ENCODE measurements around the gene ARHGEF25.
"Not testable (repeated sequence)": the region's sequence is repeated elsewhere in the genome, so short reads cannot be mapped to it uniquely, and the experiment has no call there.

Gene ARHGEF25

DNA sequence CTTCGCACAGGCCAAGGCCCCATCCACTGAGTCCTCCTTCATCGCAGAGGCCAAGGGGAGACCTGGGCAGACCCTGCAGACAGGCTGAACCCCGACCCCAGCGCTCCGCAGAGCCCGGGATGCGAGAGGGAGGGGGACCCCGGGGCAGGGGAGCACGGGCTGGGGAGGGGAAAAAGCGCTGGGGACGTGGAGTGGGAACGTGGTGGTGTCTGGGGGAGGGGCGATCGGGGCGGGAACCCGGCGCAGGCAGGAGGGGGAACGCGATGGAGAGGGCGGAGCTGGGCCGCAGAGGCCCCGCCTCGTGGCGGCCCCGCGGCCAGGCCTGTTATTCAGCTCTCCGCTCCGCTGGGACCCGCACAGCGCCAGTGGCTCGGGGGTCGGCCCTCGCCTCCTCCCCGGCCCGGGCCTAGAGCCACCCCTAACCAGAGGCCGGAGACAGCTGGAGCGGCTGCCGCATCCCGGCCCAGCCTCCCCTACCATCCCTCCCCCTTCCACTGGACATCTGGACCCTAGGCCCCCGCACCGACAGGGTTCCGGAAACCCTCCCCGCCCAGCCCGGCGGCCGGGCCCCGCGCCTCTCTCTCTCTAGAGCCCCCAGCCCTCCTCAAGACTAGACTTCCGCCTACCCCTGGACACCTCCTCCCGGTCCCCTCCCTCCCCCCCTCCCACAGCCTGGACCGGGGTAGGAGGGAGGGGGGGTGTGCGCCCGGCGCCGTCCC, at the start of gene ARHGEF25:
Gene ARHGEF25 (plus strand): TSS at position 328 of the 719 bp plus-strand sequence. CDS start 460 bp downstream, outside the sequence.
- Mint-ChIP-seq H3K9me3 (no peaks in the 10 kb centered on the region), H3K4me3 (peak within 1 kb of the TSS; percentile 65 to 86), H3K27me3 (peaks cover 59% of the 10 kb centered on the region), H3K4me1 (peaks cover 21% of the 10 kb centered on the region), H3K27ac (peak within 1 kb of the TSS in 1 of 2 donors; percentile 80)
- ATAC-seq (peak; percentile 78), DNase-seq (peak; percentile 41 to 49)

DNA sequence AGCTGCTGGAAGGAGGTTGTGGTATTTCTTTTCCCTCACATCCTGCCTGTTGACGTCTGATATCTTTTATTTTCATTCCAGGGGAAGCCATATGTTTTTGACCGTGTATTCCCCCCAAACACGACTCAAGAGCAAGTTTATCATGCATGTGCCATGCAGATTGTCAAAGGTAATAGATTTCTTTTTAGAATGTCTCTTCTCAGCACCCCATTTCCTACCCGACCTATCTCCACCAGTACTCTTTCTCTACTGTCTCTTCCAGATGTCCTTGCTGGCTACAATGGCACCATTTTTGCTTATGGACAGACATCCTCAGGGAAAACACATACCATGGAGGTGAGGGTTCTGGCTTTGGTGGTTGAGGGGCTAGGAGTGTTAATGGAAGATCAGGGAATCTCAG, 47.9 kb upstream of the ARHGEF25 start:
- no peaks in the 10 kb centered on the region for H3K27me3 Mint-ChIP-seq

DNA sequence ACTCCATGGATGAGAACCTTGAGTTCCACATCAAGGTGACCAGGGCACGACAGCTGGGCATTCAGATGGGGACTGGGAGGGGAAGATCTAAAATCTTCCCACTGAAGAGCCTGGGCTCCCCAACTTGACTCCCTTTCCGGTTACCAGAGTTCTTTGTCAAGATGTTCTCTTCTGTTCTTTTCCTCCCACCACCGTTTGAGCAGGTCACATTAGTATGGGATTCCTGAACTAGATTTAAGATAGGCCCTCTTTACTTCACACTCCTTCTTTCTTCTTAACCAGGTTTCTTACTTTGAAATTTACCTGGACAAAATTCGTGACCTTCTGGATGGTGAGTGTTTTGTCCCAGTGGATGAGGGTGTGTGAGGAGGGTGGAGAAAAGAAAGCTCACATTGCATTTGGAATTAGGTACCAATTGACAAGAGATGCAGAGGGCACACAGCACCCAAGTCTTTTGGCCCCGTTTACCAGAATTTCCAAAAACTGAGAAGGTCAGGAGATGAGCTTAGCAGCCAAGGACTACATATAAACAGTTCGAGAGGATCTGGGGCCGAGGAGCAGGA, 47.0 kb upstream of the ARHGEF25 start:
- H3K4me3 Mint-ChIP-seq, result no peak overlapping the region
- H3K27ac Mint-ChIP-seq, result peak overlapping the region in 1 of 2 donors; percentile 22
- ATAC-seq, result no peak
- H3K27me3 Mint-ChIP-seq, result no peaks in the 10 kb centered on the region
- H3K9me3 Mint-ChIP-seq, result no peaks in the 10 kb centered on the region
- DNase-seq, result no peak
- H3K4me1 Mint-ChIP-seq, result no peaks in the 10 kb centered on the region

More for the DNA sequence above, 47.9 kb upstream of the ARHGEF25 start:
- Mint-ChIP-seq H3K4me3 (no peak overlapping the region), H3K4me1 (no peaks in the 10 kb centered on the region), H3K9me3 (no peaks in the 10 kb centered on the region), H3K27ac (no peak overlapping the region)
- DNase-seq, result no peak
- no peak for ATAC-seq

DNA sequence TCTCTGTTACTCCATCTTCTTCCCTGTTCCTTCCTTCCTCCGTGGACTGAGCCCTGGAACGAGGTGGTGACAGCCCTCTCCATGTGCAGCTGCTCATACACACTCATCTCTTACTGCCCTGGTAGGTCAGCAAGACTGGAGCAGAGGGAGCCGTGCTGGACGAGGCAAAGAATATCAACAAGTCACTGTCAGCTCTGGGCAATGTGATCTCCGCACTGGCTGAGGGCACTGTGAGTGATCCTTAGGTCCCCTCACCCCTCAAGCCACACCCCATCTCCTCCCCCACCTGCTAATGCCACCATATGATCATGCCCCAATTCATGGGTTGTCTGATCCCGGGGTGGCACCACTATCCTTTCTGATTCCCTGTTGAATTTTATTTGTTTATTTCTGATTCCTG, 42.4 kb upstream of the ARHGEF25 start:
- no peak for ATAC-seq
- Mint-ChIP-seq H3K4me1 (no peaks in the 10 kb centered on the region), H3K27ac (no peak overlapping the region), H3K27me3 (no peaks in the 10 kb centered on the region), H3K4me3 (no peak overlapping the region), H3K9me3 (no peaks in the 10 kb centered on the region)
- DNase-seq, result no peak

DNA sequence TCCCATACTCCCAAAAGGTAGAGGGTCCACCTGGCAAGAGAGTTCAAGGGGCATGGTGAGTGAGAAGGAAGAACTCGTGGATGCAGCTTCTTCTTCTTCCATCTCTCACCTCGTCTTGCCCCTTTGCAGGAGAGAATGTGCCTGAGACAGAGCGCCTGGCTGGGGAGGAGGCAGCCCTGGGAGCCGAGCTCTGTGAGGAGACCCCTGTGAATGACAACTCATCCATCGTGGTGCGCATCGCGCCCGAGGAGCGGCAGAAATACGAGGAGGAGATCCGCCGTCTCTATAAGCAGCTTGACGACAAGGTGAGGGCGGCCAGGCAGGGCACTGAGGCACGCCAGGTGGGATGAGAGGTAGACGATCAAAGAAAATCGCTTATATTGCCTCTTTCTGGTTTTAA, 41.4 kb upstream of the ARHGEF25 start:
- no peak overlapping the region for H3K27ac Mint-ChIP-seq
- no peaks in the 10 kb centered on the region for H3K27me3 Mint-ChIP-seq
- DNase-seq (no peak), ATAC-seq (no peak)
- H3K4me1 Mint-ChIP-seq, result no peaks in the 10 kb centered on the region
- no peak overlapping the region for H3K4me3 Mint-ChIP-seq
- H3K9me3 Mint-ChIP-seq, result no peaks in the 10 kb centered on the region

DNA sequence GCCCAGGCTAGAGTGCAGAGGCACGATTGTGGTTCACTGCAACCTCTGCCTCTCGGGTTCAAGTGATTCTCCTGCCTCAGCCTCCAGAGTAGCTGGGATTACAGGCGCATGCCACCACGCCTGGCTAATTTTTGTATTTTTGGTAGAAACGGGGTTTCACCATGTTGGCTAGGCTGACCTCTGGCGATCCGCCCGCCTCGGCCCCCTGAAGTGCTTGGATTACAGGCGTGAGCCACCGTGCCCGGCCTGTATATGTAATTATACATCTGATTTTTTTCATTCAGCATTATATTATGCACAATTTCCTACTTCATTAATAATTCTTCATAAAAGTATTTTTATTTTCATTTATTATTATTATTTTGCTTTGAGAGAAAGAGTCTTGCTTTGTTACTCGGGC, 40.8 kb upstream of the ARHGEF25 start:
- H3K4me3 Mint-ChIP-seq, ATAC-seq, H3K9me3 Mint-ChIP-seq, H3K27ac Mint-ChIP-seq, H3K4me1 Mint-ChIP-seq, H3K27me3 Mint-ChIP-seq, DNase-seq: not testable (repeated sequence)

DNA sequence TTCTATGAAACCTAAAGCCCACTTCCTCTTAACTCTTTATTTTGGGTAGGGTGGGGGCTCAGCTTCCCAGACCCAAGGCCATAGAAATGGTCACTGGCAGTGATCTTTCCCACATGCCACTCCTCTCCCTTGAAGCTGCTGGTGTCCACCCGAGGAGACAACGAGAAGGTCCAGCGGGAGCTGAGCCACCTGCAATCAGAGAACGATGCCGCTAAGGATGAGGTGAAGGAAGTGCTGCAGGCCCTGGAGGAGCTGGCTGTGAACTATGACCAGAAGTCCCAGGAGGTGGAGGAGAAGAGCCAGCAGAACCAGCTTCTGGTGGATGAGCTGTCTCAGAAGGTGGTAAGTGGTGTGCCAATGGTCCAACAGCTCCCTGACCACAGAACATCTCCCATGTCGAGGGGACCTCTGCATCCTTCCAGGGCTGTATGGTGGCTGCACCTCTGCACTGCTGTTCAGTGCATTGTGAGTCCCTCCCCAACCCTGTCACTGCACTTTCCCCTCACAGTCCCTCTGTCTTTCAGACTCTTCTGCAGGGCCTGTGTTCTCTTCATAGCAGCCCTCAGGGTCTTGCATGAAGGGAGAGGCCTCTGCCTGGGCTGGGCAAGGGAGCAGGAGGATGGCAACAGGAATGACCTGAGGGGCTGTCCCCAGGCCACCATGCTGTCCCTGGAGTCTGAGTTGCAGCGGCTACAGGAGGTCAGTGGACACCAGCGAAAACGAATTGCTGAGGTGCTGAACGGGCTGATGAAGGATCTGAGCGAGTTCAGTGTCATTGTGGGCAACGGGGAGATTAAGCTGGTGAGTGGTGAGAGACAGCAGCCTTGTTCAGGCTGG, 39.1 kb upstream of the ARHGEF25 start:
- no peaks in the 10 kb centered on the region for H3K27me3 Mint-ChIP-seq
- H3K27ac Mint-ChIP-seq, result peak overlapping the region in 1 of 2 donors; percentile 29
- no peak for ATAC-seq
- H3K9me3 Mint-ChIP-seq, result no peaks in the 10 kb centered on the region
- H3K4me1 Mint-ChIP-seq, result no peaks in the 10 kb centered on the region
- DNase-seq, result no peak
- H3K4me3 Mint-ChIP-seq, result no peak overlapping the region

DNA sequence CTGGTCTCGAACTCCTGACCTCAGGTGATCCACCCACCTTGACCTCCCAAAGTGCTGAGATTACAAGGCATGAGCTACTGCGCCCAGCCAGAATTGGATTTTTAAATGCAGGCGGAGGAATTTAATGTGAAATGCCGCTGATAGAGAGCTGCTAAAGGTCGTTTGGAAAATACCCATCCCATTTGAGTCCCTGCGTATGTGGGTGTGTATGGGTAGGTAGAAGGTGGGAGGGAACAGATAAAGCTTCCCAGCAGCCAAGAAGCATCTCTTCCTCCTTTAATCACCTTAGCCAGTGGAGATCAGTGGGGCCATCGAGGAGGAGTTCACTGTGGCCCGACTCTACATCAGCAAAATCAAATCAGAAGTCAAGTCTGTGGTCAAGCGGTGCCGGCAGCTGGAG, 36.4 kb upstream of the ARHGEF25 start:
- DNase-seq, result no peak
- no peak for ATAC-seq
- Mint-ChIP-seq H3K4me3 (no peak overlapping the region), H3K4me1 (no peaks in the 10 kb centered on the region), H3K27me3 (no peaks in the 10 kb centered on the region), H3K9me3 (no peaks in the 10 kb centered on the region), H3K27ac (no peak overlapping the region)

DNA sequence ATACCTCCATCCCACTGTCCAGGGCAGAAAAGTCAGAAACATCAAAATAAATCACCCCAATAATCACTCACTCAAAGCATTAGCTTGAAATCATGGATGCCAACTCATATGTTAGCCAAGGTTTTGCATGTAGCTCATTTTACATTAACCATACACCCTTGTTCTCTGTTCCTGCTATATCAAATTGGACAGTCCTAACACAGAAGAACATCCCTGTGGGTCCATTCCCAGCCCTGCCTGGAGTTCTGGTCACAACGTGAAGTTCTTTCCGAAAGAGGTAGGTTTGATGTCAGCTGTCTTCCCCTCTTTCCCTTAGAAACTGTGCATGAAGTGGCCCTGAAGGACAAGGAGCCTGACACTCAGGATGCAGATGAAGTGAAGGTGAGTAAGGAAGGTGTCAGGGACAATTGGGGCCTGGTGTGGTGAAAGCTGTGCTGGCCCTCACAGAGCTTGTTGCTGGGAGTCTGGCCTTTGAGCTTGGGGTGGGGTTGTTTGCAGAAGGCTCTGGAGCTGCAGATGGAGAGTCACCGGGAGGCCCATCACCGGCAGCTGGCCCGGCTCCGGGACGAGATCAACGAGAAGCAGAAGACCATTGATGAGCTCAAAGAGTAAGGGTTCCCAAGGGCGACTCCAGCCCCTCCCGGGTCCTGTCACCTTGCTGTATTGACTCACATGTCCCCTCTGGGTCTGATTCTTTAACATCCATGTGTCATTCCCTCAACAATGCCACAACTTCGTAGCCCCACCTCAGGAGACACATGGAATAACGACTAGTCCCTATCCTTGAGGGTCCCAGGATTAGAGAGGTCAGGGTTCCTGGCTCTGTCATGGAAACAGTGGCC, 35.2 kb upstream of the ARHGEF25 start:
- H3K27me3 Mint-ChIP-seq, result no peaks in the 10 kb centered on the region
- ATAC-seq (no peak), DNase-seq (no peak)
- H3K9me3 Mint-ChIP-seq, result no peaks in the 10 kb centered on the region
- H3K4me1 Mint-ChIP-seq, result no peaks in the 10 kb centered on the region
- H3K27ac Mint-ChIP-seq, result no peak overlapping the region
- H3K4me3 Mint-ChIP-seq, result no peak overlapping the region

DNA sequence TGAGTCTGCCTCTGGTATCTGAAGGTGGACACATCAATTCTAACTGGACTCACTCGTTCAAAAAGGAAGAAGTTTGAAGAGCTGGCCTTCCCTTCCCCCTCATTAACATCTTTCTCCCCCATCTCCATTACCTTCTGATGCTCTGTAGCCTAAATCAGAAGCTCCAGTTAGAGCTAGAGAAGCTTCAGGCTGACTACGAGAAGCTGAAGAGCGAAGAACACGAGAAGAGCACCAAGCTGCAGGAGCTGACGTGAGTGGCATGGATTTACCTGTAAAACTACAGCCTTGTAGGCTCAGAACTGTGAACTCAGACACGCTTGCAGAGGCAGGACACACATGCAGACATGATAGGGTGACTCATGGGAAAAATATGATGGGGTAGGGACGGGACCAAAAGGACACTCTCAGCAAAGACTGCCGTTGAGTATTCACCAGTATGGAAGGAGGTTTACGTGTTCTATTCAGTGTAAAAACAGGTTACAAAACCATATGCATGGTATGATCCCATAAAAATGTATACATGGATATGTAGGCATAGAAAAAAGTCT, 34.5 kb upstream of the ARHGEF25 start:
- Mint-ChIP-seq H3K9me3 (no peaks in the 10 kb centered on the region), H3K4me1 (no peaks in the 10 kb centered on the region), H3K27me3 (no peaks in the 10 kb centered on the region), H3K4me3 (no peak overlapping the region), H3K27ac (no peak overlapping the region)
- no peak for ATAC-seq
- DNase-seq, result no peak

DNA sequence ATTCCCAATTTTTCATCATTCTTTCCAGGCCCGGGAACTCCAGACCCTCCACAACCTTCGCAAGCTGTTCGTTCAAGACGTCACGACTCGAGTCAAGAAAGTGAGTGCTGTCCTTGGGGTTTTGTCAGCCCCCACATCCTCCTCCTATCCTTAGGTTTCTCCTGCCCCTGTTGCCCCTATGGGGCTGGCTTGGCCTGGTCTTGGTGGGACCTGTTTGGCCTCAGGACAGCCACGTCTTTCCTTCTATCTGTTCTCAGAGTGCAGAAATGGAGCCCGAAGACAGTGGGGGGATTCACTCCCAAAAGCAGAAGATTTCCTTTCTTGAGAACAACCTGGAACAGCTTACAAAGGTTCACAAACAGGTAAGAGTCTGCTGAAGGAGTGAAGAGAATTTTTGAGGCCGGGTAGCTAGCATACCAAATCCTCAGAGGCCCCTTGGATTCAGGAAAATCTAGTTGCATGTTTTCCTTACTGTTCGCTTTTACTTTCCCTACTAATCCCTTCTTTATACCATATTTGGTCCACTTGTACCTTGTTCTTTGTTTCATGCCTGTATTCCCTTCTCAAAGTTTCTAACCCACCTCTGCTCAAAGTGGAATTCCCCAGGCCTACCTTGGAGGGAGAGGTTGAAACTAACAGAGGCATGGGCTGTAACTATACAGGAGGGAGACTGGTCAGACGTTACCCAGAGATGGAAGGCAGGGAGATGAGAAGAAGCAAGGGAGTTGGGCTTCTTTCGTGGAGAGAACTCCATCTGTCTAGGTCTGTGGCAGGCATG, 33.1 kb upstream of the ARHGEF25 start:
- Mint-ChIP-seq H3K9me3 (no peaks in the 10 kb centered on the region), H3K27me3 (no peaks in the 10 kb centered on the region), H3K4me1 (peaks cover 3% of the 10 kb centered on the region), H3K27ac (no peak overlapping the region), H3K4me3 (no peak overlapping the region)
- DNase-seq (no peak), ATAC-seq (no peak)

DNA sequence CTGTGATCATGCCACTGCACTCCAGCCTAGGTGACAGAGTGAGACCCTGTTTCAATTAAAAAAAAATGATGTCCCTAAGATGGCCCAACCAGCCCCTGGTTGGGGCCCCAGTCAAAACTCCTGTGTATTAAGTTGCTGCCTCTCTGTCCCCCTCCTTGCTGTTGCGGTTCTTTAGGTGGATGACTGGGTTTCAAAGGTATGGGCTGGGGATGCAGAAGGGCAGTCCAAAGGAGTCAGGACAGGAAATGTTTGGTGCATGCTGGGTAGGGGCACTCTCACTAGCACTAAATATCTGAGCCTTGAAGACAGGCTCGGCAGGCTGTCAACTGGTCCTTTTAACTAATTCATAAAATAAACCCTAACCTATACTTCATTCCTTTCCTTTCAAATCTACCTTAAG, 32.2 kb upstream of the ARHGEF25 start:
- H3K4me1 Mint-ChIP-seq, result peaks cover 6% of the 10 kb centered on the region
- H3K27ac Mint-ChIP-seq, result peak overlapping the region in 1 of 2 donors; percentile 43
- ATAC-seq (no peak), DNase-seq (no peak)
- H3K4me3 Mint-ChIP-seq, result no peak overlapping the region
- no peaks in the 10 kb centered on the region for H3K27me3 Mint-ChIP-seq
- H3K9me3 Mint-ChIP-seq, result no peaks in the 10 kb centered on the region

DNA sequence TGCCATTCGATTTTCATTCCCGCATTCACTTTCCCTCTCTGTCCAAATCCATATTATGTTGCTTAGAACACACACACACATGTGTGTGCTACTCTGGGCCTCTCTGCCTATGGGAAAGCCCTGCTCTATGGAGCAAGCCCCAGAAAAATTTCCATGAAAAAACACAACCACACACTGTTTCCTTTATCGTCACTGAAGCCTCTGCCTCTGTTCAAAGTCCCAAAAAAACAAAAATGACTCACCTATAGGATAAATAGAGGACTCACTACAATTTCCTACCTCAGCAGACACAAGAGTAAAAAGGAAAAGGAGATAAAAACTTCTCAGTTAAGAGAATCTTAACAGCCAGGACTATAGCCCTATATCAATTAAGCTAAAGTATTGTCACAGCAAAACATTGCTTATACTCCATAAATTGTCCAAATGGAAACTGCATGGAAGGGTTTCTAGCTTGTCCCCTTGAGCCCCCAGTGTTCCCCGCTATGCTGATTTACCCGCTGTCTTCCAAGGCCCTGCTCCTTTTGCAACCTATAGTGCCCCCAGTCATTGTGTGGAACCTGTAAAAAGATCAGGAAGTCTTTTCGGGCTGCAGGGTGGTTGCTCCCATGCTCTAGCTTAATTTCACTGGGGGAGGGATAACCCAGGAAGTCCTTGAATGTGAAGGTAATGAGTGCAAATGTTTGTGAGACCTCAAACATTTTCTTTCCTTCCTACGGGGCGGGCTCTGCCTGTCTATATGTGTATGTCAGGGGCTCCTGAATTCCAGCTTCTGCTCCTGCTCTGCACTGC, 31.4 kb upstream of the ARHGEF25 start:
- Mint-ChIP-seq H3K4me3 (no peak overlapping the region), H3K27ac (no peak overlapping the region), H3K9me3 (no peaks in the 10 kb centered on the region), H3K4me1 (peaks cover 6% of the 10 kb centered on the region), H3K27me3 (no peaks in the 10 kb centered on the region)
- no peak for DNase-seq
- ATAC-seq, result no peak

DNA sequence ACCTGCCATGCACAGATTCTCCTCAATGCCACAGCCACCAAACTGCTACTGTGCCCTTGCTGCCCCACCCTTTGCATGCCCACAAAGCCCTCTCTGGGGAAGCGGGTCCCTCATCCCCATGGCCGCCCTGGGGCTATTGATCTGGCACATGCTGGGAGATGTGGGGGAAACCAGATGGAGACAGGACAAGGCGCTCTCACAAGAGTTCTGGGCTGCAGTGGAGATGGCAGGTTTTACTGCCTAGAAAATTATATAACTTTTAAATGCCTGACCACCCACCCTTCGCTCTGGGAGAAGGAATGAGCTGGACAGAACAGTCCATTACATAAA, 30.8 kb upstream of the ARHGEF25 start:
- no peak overlapping the region for H3K4me3 Mint-ChIP-seq
- no peak for DNase-seq
- H3K27ac Mint-ChIP-seq, result no peak overlapping the region
- H3K27me3 Mint-ChIP-seq, result no peaks in the 10 kb centered on the region
- ATAC-seq, result no peak
- no peaks in the 10 kb centered on the region for H3K9me3 Mint-ChIP-seq
- H3K4me1 Mint-ChIP-seq, result peaks cover 6% of the 10 kb centered on the region
